HL-60 (cell line): ENCODE results near the gene ASTN2.

Experiments
- DNase-seq, 2 experiments: peaks; one replicate each; pipeline ENCODE4 v3.0.0-alpha.2; 2010 to 2020; ENCODE audit warnings: low read depth in 1 of 2, low spot score in 1 of 2
- H3K27ac ChIP-seq: fragments of 250-450 bp; sonication (Bioruptor Pico); replicated peaks from 2 replicates; pipeline ENCODE4 v1.5.1; 2020; ENCODE audit warnings: mild to moderate bottlenecking, moderate library complexity
- H3K27me3 ChIP-seq: fragments of 250-450 bp; sonication (Bioruptor Pico); 2 replicates; pipeline ENCODE4 v1.5.1; 2021; ENCODE audit warnings: mild to moderate bottlenecking, moderate library complexity; ENCODE audit not compliant: insufficient read depth, poor library complexity, severe bottlenecking
- H3K4me3 ChIP-seq: replicated peaks from 2 replicates; pipeline ENCODE4 v1.5.1; 2011; ENCODE audit warnings: mild to moderate bottlenecking, control low read depth, low read length; ENCODE audit not compliant: insufficient read depth
- GABPA ChIP-seq: IDR thresholded peaks from 2 replicates; pipeline ENCODE4 v1.6.1; 2012; ENCODE audit warnings: low read depth
- POLR2AphosphoS5 ChIP-seq: IDR thresholded peaks from 2 replicates; pipeline ENCODE4 v1.6.1; 2012; ENCODE audit warnings: low read depth
- SPI1 ChIP-seq: IDR thresholded peaks from 2 replicates; pipeline ENCODE4 v1.6.1; 2012; ENCODE audit warnings: low read depth, mild to moderate bottlenecking, borderline replicate concordance
- TF ChIP-seq, protein P1 (sequence below): IDR thresholded peaks from 2 replicates; pipeline ENCODE4 v1.6.1; 2012; ENCODE audit warnings: low read depth; ENCODE audit not compliant: insufficient replicate concordance
- TF ChIP-seq, protein P2 (sequence below): IDR thresholded peaks from one replicate; pipeline ENCODE4 v1.5.1; 2011; ENCODE audit warnings: low read length, control low read depth, inconsistent platforms; ENCODE audit not compliant: insufficient read depth

Gene ASTN2

DNA sequence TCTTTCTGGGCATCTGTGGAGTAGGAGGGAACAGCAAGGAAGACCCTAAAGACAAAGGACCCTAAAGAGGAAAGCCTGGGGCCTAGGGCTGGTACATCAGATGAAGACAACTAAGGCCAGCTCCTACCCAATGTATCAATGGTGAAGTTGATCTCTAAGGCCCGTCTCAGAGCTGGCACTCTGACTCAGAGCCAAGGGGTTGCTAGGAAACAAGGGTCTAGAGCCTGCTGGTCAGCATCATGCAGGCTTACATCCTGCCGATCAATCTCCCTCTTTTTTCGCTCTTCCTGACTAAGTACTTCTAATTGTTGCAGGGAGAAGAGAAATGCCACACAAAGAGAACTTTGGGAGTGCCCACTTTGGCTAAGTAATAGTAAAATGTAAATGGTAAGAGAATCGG lies 701.6 kb downstream of the ASTN2 start:
- Histone ChIP-seq H3K27me3 (no peaks in the 10 kb centered on the region), H3K4me3 (no peak overlapping the region), H3K27ac (no peak overlapping the region)
- TF ChIP-seq SPI1, result no peak
- TF ChIP-seq, protein P1, sequence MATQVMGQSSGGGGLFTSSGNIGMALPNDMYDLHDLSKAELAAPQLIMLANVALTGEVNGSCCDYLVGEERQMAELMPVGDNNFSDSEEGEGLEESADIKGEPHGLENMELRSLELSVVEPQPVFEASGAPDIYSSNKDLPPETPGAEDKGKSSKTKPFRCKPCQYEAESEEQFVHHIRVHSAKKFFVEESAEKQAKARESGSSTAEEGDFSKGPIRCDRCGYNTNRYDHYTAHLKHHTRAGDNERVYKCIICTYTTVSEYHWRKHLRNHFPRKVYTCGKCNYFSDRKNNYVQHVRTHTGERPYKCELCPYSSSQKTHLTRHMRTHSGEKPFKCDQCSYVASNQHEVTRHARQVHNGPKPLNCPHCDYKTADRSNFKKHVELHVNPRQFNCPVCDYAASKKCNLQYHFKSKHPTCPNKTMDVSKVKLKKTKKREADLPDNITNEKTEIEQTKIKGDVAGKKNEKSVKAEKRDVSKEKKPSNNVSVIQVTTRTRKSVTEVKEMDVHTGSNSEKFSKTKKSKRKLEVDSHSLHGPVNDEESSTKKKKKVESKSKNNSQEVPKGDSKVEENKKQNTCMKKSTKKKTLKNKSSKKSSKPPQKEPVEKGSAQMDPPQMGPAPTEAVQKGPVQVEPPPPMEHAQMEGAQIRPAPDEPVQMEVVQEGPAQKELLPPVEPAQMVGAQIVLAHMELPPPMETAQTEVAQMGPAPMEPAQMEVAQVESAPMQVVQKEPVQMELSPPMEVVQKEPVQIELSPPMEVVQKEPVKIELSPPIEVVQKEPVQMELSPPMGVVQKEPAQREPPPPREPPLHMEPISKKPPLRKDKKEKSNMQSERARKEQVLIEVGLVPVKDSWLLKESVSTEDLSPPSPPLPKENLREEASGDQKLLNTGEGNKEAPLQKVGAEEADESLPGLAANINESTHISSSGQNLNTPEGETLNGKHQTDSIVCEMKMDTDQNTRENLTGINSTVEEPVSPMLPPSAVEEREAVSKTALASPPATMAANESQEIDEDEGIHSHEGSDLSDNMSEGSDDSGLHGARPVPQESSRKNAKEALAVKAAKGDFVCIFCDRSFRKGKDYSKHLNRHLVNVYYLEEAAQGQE, result no peak
- no peak for TF ChIP-seq GABPA
- TF ChIP-seq, protein P2, sequence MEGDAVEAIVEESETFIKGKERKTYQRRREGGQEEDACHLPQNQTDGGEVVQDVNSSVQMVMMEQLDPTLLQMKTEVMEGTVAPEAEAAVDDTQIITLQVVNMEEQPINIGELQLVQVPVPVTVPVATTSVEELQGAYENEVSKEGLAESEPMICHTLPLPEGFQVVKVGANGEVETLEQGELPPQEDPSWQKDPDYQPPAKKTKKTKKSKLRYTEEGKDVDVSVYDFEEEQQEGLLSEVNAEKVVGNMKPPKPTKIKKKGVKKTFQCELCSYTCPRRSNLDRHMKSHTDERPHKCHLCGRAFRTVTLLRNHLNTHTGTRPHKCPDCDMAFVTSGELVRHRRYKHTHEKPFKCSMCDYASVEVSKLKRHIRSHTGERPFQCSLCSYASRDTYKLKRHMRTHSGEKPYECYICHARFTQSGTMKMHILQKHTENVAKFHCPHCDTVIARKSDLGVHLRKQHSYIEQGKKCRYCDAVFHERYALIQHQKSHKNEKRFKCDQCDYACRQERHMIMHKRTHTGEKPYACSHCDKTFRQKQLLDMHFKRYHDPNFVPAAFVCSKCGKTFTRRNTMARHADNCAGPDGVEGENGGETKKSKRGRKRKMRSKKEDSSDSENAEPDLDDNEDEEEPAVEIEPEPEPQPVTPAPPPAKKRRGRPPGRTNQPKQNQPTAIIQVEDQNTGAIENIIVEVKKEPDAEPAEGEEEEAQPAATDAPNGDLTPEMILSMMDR, result no peak
- TF ChIP-seq POLR2AphosphoS5, result no peak
- no peak for DNase-seq

DNA sequence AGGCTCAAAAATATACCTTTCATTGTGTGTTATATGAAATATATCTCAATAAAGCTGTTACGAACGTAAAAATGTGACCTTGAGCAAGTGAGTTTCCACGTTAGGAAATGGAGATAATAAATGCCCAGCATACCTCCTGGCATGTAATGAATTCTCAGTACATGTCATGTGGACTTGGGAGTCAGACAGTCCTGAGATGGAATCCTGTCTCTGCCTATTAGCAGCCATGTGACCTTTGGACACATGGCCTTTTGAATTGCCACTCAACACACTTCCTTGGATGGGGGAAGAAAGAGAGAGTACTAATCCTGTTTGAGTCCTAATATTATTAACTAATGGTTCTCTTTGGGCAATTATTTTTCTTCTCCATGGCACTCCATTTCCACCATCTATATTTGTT lies 702.1 kb downstream of the ASTN2 start:
- TF ChIP-seq SPI1 (no peak), GABPA (no peak)
- TF ChIP-seq, protein P2, result no peak
- TF ChIP-seq, protein P1, result no peak
- Histone ChIP-seq H3K27me3 (no peaks in the 10 kb centered on the region), H3K27ac (no peak overlapping the region), H3K4me3 (no peak overlapping the region)
- no peak for DNase-seq

DNA sequence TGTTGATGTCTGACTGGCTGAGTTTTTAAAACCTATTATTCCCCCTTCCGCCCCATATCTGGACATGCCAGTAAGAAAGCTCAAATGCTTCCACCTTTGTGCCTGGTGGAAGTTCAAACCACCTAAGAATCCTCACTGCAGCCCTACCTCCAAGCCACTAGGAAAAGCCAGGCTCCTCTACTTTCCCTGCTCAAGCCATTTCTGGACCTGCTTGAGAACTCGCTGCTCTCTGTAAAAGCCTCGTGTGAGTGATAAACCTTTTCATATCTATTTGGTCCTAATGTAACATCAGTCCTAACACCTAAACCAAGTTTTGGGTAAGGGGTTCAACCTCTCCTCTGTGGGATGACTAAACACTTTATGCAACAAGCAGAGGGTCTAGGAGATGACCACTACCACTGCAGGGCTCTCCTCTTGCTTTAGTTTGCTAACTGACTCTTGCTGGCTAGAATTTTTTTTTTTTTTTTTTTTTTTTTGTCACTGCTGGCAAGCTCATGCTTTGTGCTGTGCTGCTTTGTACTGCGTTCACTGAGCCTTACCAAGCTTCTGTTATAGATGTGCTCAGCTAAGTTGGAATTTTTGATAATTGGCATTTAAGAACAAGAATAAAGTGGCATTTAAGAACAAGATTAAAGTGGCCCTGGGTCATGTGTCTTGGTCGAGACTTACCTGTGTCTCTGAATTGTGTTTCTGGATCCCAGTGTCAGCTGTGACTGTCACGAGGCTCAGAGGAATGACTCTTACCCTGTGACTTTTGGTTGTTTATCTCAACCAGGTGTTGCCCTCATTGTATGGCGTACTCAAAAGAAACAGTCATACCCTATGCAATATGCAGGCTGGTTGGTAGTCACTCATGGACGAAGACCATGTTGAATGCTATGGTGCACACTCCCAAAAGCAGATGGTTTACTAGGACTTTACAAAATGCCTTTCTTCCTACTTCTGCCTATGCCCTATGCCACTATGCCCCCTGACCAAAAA lies 708.3 kb downstream of the ASTN2 start:
- TF ChIP-seq, protein P2, result no peak
- TF ChIP-seq GABPA (no peak), POLR2AphosphoS5 (no peak), SPI1 (no peak)
- TF ChIP-seq, protein P1, result no peak
- no peak for DNase-seq
- Histone ChIP-seq H3K27me3 (no peaks in the 10 kb centered on the region), H3K4me3 (no peak overlapping the region), H3K27ac (no peak overlapping the region)
